NCI-H526 (cell line): ENCODE results near the gene ALDH7A1.
"Not testable (repeated sequence)": the region's sequence is repeated elsewhere in the genome, so short reads cannot be mapped to it uniquely, and the experiment has no call there.

Experiments used
- DNase-seq, 2 experiments: peaks; one replicate each; lab custom pipeline; 2025; lab: John Stamatoyannopoulos, UW

Gene ALDH7A1

DNA sequence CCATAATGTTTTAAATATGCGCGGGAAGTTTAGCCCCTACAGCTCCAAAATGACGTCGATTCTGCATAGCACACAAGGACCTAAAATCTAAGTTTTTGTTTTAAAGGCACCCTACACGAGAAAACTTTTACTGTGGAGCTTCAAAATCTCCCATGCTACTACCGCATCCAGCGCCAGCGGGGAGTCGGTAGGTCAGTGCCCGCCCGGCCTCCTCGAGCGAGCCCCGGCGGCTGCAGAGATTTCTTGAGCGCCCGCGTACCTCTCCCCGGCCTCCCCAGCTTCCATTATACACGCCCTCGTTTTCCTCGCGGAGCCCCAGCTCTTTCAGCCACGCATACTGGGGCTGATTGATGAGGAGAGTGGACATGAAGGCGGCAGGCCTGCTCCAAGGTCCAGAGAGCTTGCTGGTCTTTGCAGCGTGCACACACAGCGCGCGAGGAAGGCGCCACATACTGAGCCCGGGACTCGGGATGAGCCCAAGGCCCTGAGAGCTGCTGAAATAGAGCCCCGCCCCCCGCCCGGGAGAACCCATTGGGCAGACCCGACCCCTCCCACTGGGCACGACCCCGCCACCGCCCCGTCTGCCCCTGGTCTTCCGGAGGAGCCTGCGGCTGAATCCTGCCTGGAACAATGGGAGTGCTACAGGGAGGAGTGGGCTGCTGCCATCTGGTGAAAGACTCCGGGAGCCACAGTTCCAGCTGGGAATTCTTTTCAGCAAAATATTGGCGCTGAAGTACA, at the start of gene ALDH7A1:
Gene ALDH7A1, minus strand, starts transcription at position 472 of the 738 bp plus-strand sequence. Its CDS starts 21 bp downstream, at position 451.
- peak; percentile 89 to 97 for DNase-seq

DNA sequence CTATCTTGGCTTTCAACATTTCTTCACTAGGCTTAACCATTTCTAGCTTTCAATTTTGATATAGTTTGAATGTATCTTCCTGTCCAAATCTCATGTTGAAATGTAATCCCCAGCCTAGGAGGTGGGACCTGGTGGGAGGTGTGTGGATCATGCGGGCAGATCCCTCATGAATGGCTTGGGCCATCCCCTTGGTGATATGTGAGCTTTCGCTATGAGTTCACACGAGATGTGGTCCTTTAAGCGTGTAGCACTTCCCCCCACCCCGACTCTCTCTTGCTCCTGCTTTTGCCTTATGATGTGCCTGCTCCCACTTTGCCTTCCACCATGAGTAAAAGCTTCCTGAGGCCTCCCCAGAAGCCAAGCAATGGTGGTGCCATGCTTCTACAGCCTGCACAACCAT, 46.4 kb upstream of the ALDH7A1 start:
- no peak for DNase-seq

DNA sequence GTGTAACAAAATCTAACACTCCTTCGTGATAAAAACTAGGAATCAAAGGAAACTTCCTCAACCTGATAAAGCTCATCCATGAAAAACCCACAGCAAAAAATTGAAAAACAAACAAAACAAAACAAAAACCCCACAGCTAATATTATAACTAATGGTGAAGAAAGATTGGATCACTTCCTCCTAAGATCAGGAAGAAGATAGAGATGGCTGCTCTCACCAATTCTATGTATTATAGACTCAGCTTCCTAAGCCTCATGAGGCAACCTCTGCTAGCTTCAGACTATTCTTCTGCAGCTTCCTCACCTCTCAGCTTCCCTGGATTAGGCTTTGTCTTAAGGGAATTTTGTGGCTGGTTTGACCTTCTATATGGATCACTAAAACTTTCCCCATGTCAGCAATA, 45.8 kb upstream of the ALDH7A1 start:
- no peak for DNase-seq

DNA sequence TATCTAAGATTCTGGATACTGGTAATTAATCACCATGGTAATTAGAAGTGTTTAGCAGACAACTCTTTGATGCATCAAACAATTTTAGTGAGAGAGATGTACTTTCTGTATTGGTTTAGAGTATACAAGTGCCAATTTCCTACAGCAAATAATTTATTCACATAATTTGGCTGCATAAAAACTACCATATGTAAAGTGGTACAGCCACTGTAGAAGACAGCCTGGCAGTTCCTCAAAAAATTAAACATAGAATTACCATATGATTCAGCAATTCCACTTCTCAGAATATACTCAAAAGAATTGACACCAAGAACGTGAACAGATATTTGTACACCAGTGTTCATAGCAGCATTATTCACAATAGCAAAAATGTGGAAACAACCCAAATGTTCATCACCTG, 41.9 kb upstream of the ALDH7A1 start:
- DNase-seq = no peak

DNA sequence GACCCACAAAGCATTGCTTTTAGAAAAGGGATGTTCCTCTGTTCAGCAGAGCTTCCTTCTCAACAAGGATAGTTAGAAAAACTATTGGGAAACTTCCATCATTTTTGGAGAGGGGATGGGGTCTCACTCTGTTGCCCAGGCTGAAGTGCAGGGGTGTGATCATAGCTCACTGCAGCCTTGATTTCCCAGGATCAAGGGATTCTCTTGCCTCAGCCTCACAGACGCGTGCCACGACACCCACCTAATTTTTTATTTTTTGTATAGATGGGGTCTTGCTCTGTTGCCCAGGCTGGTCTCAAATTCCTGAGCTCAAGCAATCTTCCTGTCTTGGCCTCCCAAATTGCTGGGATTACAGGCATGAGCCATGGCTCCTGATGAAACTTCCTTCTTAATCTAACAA, 40.6 kb upstream of the ALDH7A1 start:
- DNase-seq = no peak

DNA sequence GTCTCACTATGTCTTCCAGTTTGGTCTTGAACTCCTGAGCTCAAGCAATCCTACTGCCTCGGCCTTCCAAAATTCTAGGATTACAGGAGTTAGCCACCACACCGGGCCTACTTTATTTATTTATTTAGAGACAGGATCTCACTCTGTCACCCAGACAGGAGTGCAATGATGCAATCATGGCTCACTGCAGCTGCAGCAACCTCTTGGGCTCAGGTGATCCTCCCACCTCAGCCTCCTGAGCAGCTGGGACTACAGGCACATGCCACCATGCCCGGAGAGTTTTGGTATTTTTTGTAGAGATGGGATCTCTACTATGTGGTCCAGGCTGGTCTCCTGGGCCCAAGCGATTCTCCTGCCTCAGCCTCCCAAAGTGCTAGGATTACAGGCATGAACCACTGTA, 38.5 kb upstream of the ALDH7A1 start:
- no peak for DNase-seq

DNA sequence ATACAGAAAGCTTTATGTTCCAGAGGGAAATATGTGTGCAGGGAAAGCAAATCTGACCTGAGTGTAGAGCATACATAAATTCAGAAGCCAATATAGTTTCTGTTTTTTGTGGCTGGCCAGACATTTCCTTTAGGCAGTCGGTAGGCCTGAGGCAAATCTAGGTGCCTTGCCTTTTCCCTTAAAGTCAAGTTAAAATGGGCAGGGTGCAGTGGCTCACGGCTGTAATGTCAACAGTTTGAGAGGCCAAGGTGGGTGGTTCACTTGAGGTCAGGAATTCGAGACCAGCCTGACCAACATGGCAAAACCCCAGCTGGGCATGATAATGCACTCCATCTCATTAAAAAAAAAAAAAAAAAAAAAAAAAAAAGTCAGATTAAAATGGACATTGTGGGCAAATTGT, 36.9 kb upstream of the ALDH7A1 start:
- no peak for DNase-seq

DNA sequence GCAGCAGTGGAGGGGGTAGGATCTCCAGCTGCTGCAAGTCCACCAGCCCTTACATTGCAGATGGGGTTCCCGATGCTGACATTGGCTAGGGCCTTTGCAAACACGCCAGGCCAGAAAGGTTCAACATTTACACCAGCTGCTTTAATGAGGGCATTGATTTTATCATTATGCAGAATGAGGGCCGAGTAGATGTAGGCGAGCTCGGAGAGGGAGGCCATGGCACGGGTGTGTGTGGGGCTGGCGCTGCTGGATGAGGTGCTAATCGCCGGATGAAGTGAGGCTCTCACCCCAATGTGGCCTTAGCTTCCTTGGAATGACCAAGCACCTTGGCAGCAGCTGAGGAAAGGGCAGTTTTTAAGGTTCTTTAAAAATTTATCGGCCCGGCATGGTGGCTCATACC, 33.1 kb upstream of the ALDH7A1 start:
- DNase-seq = no peak

DNA sequence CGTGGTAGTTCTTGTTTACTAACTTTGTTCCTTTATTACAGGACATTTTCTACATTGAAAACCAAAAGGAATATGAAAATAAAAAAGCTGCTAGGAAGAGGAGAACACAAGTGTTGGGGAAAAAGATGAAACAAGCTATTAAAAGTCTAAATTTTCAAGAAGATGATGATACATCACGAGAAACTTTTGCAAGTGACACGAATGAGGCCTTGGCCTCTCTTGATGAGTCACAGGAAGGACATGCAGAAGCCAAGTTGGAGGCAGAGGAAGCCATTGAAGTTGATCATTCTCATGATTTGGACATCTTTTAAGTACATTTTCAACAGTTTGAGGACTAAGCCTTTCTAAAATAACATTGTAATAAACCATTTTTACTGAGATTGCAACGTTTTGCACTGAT, 29.5 kb upstream of the ALDH7A1 start:
- DNase-seq = no peak

DNA sequence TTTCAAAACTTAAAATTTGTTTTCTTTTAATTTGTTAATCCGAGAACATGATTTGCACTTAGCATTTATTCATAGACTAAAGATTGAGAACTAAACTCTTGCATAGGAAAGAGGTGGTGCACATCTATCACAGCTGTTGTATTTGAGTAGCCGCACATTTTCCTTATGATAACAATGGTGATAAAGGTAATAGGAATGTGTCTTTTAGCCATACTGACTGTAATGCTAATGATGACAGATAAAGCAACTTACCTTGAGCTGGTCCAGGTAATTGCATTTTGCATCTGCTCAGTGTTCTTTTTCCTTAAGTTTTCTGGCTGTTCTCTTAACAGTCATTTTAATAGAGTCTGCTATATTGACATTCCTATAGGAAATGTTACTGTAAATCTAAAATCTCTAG, 24.8 kb upstream of the ALDH7A1 start:
- DNase-seq = no peak

DNA sequence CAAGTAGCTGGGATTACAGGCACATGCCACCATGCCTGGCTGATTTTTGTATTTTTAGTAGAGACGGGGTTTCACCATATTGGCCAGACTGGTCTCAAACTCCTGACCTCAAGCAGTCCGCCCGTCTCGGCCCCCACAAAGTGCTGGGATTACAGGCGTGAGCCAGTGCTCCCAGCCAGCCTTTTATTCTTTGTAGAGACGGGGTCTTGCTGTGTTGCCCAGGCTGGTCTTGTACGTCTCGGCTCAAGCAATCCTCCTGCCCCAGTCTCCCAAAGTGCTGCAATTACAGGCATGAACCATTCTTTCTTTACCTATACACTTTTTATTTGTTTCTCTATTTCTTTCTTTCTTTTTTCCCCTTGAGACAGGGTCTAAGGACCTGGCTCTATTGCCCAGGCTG, 22.6 kb upstream of the ALDH7A1 start:
- DNase-seq = not testable (repeated sequence)

DNA sequence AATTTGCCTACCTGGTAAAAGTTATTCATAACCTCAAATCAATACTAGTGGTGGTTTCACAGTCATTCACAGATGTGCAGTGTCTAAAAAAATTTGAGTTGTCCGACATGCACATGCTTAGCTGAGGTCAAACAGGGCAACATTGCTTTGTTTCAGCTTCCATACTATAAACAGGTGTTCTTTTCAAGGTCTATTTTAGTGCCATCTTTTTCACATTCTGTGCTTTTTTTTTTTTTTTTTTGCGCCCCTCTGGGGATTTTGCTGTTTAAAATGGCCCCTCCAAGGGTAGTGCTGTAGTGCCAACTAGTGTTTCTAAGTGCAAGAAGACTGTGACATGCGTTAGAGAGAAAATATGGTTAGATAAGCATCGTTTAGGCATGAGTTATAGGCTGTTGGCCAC, 20.3 kb upstream of the ALDH7A1 start:
- no peak for DNase-seq

DNA sequence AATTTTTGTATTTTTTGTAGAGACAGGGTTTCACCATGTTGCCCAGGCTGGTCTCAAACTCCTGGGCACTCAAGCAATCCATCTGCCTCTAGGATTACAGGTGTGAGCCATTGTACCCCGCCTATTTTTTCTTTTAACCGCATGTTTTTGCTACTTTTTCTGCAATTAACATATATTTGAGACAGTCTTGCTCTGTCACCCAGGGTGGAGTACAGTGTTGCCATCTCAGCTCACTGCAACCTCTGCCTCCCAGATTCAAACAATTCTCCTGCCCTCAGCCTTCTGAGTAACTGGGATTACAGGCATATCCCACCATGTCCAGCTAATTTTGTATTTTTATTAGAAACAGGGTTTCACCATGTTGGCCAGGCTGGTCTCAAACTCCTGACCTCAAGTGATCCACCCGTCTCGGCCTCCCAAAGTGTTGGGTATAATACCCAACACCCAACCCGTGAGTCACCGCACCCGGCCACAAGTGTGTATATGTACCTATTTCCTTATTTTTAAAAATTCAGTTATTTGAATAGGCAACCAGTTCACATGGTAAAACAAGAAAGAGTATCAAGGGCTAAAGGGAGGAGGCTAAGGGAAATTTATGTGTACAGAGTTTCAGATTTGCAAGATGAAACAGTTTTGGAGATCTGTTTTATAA, 19.0 kb upstream of the ALDH7A1 start:
- no peak for DNase-seq

DNA sequence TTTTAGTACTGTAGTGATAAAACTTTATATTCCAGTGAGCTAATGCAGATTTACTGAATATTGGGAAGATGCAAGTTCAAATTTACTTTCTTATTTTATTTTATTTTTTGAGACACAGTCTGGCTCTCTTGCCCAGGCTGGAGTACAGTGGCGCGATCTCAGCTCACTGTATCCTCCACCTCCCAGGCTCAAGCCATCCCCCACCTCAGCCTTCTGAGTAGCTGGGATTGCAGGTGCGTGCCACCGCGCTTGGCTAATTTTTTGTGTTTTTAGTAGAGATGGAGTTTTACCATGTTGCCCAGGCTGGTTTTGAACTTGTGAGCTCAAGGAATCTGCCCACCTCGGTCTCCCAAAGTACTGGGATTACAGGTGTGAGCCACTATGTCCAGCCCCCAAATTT, 15.6 kb upstream of the ALDH7A1 start:
- DNase-seq = no peak

DNA sequence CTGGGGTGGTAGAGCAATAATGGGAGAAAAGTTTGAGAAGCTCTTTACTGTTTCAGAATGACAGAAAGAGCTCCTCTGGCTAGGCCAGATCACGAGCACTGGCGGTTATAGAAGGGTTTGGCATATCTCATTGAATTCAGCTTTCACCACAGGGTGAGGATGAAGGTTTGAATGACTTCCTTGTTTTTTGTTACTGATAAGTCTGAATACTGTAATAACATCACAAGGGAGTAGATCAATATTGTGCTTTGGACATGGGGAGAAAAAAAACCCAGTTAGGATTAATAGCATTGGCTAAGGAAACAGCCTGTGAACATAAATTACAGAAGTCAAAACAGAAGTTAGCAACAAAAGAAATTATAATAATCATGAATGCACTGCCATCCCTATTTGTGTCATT, 15.1 kb upstream of the ALDH7A1 start:
- DNase-seq = no peak

DNA sequence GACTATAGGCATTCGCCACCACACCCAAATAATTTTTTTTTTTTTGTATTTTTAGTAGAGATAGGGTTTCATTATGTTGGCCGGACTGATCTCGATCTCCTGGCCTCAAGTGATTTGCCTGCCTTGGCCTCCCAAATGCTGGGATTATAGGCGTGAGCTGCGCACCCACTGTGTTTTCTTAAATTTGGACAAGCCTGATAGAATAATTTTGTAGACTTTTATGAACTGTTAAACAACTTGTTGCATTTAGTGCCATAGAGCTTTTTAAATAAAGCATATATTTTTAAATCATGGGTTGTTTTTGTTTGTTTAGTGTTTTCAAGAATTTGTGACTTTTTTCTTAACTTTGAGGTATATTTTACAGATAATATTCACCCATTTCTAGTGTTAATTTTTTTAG, 10.5 kb upstream of the ALDH7A1 start:
- no peak for DNase-seq

DNA sequence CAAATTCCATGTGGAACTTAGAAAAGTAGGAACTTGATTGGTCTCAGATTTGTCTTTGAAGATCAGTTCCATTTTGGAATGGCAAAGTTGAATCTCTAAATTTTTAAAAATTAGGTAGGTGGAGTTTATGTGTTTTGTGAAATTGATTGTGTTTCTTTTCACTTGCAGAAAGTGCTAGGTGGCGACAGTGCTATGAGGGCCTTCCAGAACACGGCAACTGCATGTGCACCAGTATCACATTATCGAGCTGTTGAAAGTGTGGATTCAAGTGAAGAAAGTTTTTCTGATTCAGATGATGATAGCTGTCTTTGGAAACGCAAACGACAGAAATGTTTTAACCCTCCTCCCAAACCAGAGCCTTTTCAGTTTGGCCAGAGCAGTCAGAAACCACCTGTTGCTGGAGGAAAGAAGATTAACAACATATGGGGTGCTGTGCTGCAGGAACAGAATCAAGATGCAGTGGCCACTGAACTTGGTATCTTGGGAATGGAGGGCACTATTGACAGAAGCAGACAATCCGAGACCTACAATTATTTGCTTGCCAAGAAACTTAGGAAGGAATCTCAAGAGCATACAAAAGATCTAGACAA, 8.5 kb upstream of the ALDH7A1 start:
- DNase-seq = no peak

DNA sequence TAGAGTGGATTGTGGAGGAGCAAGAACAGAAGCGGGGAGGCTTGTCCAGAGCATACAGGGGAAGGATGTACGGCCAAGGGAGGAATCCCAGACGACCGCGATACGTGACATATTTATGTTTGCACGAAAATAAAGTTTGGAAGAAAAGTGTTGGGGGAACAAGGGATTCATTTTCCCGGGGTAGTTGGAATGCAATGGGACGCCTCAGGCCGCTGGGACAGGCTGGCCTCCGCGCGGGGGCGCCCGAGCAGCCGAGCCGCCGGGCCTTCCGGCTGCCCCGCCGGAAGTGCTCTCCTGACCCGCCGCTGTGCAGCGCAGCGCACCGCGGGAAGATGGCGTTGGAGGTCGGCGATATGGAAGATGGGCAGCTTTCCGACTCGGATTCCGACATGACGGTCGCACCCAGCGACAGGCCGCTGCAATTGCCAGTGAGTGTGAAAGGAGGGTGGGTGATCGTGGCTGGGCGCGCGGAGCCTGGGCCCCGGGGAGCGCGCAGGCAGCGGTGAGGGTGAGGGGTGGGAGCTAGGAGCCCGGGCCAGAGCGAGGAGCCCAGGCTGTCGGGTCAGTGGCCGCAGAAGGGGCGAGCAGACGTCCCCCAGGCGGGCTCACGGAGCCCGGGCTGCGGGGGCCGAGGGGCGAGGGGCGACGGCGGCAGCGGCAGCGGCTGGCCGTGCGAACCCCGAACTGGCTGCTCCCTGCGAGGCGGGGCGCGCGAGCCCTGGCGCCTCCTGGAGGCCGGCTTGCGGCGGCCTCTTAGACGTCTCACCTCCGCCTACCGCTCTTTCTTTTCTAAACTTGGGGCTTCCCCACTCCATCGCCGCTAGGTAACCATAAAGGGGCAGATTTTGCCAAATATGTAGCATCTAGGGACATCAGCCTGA, 5.9 kb upstream of the ALDH7A1 start, which contains the start of gene PHAX:
Gene PHAX, plus strand, starts transcription at position 317 of the 881 bp plus-strand sequence. Its CDS starts 16 bp downstream, at position 333.
- DNase-seq = peak; percentile 21 to 79

DNA sequence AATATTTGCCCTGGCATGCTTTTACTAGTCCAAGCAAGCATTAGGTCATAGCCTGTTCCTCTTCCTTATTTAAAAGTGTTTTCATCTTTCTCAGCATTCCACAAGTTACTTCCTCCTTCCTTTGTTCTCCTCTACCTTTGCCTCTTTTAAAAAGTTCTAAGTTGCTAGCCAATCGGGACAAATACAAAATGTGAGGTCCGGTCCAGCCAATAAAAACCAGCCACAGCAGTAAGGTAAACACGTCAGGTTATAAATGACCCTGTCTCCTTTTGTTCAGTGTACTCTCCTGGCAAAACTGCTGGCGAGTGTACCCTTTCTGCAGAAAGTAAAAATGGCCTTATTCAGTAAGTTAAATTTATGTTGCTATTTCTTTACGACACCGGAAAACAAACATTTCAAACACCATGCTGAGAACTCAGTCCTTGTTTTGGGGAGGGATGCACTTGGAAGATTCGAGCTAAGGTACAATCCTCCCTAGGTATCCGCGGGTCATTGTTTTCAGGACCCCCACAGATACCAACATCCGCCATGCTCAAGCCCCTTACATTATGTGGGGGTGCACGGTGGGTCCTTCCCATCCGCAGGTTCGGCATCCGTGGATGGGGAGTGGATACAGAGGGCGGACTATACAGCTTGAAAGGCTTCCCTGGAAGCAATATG, 5.1 kb upstream of the ALDH7A1 start:
- DNase-seq = not testable (repeated sequence)

DNA sequence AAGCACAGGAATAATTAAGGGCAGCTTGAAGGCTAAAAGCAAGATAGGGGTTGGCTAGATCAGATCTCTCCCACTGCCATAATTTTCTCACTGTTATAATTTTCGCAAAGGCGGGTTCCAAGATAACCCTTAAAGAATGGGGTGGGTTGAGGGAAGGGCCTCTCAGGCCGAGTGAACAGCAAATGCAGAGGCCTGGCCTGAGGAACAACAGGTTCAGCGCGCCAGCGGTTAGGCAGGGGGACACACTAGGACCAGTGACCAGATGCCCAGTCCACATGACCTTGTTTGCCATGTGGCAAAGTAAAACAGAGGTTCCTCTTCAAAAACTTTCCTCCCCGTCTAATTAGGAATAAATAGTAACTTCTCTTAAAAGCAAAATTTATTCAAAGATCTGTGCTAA, 4.5 kb upstream of the ALDH7A1 start:
- no peak for DNase-seq

DNA sequence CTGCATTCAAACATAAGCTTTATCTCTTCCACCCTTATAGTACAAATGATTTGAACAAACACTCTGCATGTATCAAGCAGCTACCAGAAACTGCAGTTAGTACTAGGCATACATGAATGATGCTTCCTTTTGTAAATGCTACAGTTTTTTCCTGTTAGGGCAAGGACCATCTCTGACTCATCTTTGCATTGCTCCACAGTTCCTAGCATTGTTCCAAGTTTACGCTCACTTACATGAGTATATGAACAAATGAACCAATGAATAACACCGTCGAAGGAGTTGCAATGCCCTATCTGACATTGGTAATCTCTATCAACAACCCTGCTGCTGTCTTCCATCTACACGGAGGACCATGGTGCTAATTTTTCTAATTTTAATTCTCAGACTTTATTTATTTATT, 2.1 kb upstream of the ALDH7A1 start:
- no peak for DNase-seq
